Measurements from ENCODE around the gene PDZK1. TPM values are rescaled to one million over a fixed set of nuclear protein-coding genes. Genes with fewer than 3 reads are reported as not detected.

The PDZK1 gene
- total RNA-seq, 1 donor from 2014 or later = under 0.01 TPM

- FAIRE-seq = no peak
- Histone ChIP-seq H3K36me3 (ENCODE audit: control insufficient read depth, insufficient read depth, low read length) (no peaks in the 10 kb centered on the region), H3K4me3 (ENCODE audit: low read depth, low read length) (no peak overlapping the region)
Measured at GRCh38 chr1:145705622-145706021, 1.5 kb downstream of the PDZK1 start.

DNA sequence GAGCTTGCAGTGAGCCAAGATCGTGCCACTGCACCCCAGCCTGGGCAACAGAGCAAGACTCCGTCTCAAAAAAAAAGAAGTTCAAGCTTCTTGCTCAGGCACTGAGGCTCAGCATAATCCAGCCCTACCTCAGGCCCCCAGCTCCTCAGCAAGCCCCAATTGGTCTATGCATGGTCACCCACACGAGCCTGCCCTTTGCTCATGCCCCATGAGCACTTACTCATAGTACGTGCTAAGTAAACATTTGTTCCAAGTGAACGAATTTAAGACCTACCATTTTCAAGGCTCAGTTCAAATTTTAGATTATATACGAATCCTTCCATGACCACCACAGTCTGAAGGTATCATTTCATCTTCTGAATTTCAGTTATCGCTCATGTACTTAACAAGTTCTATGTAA lies 4.3 kb downstream of the PDZK1 start:
- FAIRE-seq (no peak), DNase-seq (ENCODE audit: low read depth) (no peak)
- H3K36me3 ChIP-seq (ENCODE audit: control insufficient read depth, insufficient read depth, low read length) = no peaks in the 10 kb centered on the region
- H3K27me3 ChIP-seq (ENCODE audit: control insufficient read depth, insufficient read depth, low read length) = no peaks in the 10 kb centered on the region
- TF ChIP-seq, protein P1, sequence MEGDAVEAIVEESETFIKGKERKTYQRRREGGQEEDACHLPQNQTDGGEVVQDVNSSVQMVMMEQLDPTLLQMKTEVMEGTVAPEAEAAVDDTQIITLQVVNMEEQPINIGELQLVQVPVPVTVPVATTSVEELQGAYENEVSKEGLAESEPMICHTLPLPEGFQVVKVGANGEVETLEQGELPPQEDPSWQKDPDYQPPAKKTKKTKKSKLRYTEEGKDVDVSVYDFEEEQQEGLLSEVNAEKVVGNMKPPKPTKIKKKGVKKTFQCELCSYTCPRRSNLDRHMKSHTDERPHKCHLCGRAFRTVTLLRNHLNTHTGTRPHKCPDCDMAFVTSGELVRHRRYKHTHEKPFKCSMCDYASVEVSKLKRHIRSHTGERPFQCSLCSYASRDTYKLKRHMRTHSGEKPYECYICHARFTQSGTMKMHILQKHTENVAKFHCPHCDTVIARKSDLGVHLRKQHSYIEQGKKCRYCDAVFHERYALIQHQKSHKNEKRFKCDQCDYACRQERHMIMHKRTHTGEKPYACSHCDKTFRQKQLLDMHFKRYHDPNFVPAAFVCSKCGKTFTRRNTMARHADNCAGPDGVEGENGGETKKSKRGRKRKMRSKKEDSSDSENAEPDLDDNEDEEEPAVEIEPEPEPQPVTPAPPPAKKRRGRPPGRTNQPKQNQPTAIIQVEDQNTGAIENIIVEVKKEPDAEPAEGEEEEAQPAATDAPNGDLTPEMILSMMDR (IDR thresholded peaks at IDR 0.05; ENCODE audit: insufficient read depth, low read length, severe bottlenecking) = no peak
- no peak overlapping the region for H3K4me3 ChIP-seq (ENCODE audit: low read depth, low read length)

More at GRCh38 chr1:145705622-145706021, 1.5 kb downstream of the PDZK1 start:
- TF ChIP-seq, protein P1 (IDR thresholded peaks at IDR 0.05; ENCODE audit: insufficient read depth, low read length, severe bottlenecking) = no peak
- H3K27me3 ChIP-seq (ENCODE audit: control insufficient read depth, insufficient read depth, low read length) = no peaks in the 10 kb centered on the region
- DNase-seq (ENCODE audit: low read depth) = no peak

DNA sequence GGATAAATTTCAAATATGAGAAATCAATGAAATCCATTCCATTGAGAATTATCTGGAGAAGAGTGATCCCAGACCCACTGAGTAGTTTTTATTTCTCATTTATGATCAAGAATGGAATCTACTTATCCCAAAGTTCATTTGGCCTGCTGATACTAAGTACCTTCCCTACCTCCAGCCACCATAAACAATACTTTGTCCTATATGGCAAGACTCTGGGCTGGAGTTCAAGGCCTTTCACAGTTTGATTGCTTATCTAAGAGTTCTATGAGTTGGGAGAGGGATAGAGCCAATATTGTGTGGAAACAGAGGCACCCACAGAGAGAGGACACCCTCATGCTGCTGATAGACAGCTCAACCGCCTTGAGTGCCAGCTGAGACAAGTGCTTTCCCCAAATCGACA lies 5.1 kb downstream of the PDZK1 start:
- H3K4me3 ChIP-seq (ENCODE audit: low read depth, low read length) = no peak overlapping the region
- FAIRE-seq = no peak
- H3K27me3 ChIP-seq (ENCODE audit: control insufficient read depth, insufficient read depth, low read length) = no peaks in the 10 kb centered on the region
- DNase-seq (ENCODE audit: low read depth) = no peak
- no peaks in the 10 kb centered on the region for H3K36me3 ChIP-seq (ENCODE audit: control insufficient read depth, insufficient read depth, low read length)
- TF ChIP-seq, protein P1 (IDR thresholded peaks at IDR 0.05; ENCODE audit: insufficient read depth, low read length, severe bottlenecking) = no peak

DNA sequence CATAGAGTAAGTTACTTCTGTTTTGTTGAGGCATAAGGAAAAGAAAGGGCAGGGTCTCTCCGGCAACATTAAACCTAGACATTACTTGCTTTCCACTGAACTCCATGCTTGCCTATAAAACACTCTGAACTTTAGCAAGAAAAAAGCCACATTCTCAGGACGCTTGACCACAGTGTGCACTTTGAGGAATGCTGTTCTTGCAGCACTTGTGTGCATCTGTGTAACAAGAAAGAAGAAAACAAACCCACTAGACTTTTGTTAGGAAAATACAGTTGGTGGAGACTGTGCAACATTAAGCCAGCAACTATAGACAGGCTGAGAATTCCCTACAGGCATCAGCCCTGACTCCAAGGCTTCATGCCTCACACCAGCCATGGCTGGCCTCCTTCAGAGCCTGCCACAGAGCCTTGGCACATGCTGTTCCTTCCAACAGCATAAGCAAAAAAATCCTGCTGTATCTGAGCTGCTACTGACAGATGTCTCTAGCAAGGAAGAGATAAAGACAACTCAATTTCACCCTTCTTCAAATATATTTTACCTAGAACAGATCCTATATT lies 5.8 kb downstream of the PDZK1 start:
- no peak for DNase-seq (ENCODE audit: low read depth)
- Histone ChIP-seq H3K4me3 (ENCODE audit: low read depth, low read length) (no peak overlapping the region), H3K36me3 (ENCODE audit: control insufficient read depth, insufficient read depth, low read length) (no peaks in the 10 kb centered on the region), H3K27me3 (ENCODE audit: control insufficient read depth, insufficient read depth, low read length) (no peaks in the 10 kb centered on the region)
- no peak for FAIRE-seq
- TF ChIP-seq, protein P1 (IDR thresholded peaks at IDR 0.05; ENCODE audit: insufficient read depth, low read length, severe bottlenecking) = no peak

DNA sequence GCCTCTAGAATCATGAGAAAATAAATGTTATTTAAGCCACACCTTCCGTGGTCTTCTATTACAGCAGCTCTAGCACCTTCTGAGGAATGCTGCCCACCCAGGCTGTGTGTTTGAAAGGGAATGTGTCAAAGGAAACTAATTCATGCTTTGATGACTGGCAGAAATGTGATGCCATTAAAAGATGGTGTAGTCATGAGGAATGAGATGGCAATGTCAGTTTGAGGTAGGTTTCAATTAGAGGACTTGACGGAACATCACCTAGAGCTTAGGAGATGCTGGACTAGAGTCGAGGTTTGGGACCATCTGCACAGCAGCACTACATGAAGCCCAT lies 10.6 kb downstream of the PDZK1 start:
- no peak overlapping the region for H3K4me3 ChIP-seq (ENCODE audit: low read depth, low read length)
- no peaks in the 10 kb centered on the region for H3K27me3 ChIP-seq (ENCODE audit: control insufficient read depth, insufficient read depth, low read length)
- DNase-seq (ENCODE audit: low read depth) (no peak), FAIRE-seq (no peak)
- H3K36me3 ChIP-seq (ENCODE audit: control insufficient read depth, insufficient read depth, low read length) = no peaks in the 10 kb centered on the region
- TF ChIP-seq, protein P1 (IDR thresholded peaks at IDR 0.05; ENCODE audit: insufficient read depth, low read length, severe bottlenecking) = no peak
